HepG2 (cell line): ENCODE measurements around the gene PSMB10. TPM values are rescaled to one million over a fixed set of nuclear protein-coding genes. Genes with fewer than 3 reads are reported as not detected.

Experiments
- AKAP8 ChIP-seq: sonication (generic); formaldehyde crosslinking; IDR thresholded peaks from 2 replicates; pipeline ENCODE4 v1.5.1; 2020; ENCODE audit warnings: mild to moderate bottlenecking, missing genetic modification reagents
- ARHGAP35 ChIP-seq: sonication (generic); formaldehyde crosslinking; IDR thresholded peaks from 2 replicates; pipeline ENCODE4 v1.9.0; 2022; ENCODE audit warnings: mild to moderate bottlenecking, inconsistent platforms, moderate library complexity, missing genetic modification reagents, borderline replicate concordance
- ARNT ChIP-seq: fragments of 450-650 bp; IDR thresholded peaks from 2 replicates; pipeline ENCODE4 v1.6.1; 2017
- ELF3 ChIP-seq: IDR thresholded peaks from 2 replicates; pipeline ENCODE4 v1.6.1; 2016; ENCODE audit warnings: missing genetic modification reagents, missing compliant biosample characterization
- ETV5 ChIP-seq: IDR thresholded peaks from 2 replicates; pipeline ENCODE4 v1.6.1; 2018; ENCODE audit warnings: missing biosample characterization, missing genetic modification reagents, inconsistent platforms, borderline replicate concordance
- HIVEP1 ChIP-seq: sonication (generic); formaldehyde crosslinking; IDR thresholded peaks from 2 replicates; pipeline ENCODE4 v1.4.0; 2020; ENCODE audit warnings: mild to moderate bottlenecking, missing genetic modification reagents
- HMGA1 ChIP-seq: sonication (generic); formaldehyde crosslinking; conservative IDR thresholded peaks from 2 replicates; pipeline ENCODE4 v1.4.0; 2020; ENCODE audit warnings: missing genetic modification reagents
- MEIS2 ChIP-seq: sonication (generic); formaldehyde crosslinking; IDR thresholded peaks from 2 replicates; pipeline ENCODE4 v1.9.0; 2021; ENCODE audit warnings: mild to moderate bottlenecking, missing genetic modification reagents
- SP2 ChIP-seq: sonication (generic); formaldehyde crosslinking; IDR thresholded peaks from 2 replicates; pipeline ENCODE4 v1.5.1; 2020; ENCODE audit warnings: mild to moderate bottlenecking, missing genetic modification reagents
- ZNF138 ChIP-seq: sonication (generic); formaldehyde crosslinking; IDR thresholded peaks from 2 replicates; pipeline ENCODE4 v1.5.0; 2020; ENCODE audit warnings: mild to moderate bottlenecking, low read depth, missing genetic modification reagents
- ZNF329 ChIP-seq: sonication (generic); formaldehyde crosslinking; IDR thresholded peaks from 2 replicates; pipeline ENCODE4 v1.9.0; 2021; ENCODE audit warnings: low read depth, mild to moderate bottlenecking, missing genetic modification reagents
- ZNF619 ChIP-seq: sonication (generic); formaldehyde crosslinking; IDR thresholded peaks from 2 replicates; pipeline ENCODE4 v1.4.0; 2020; ENCODE audit warnings: mild to moderate bottlenecking, missing genetic modification reagents
- polyA plus RNA-seq, 8 experiments: library from polyadenylated mRNA; depleted of rRNA in 3 of 8; stranded (reverse) in 7 of 8; unstranded in 1 of 8; fragments of >200 nt; fragmentation: Illumina TruSeq in 4 of 8; extraction: Trizol in 4 of 8; gene quantifications; 2 replicates each; pipeline versions ENCODE4 v1.2.1 to v1.2.3, GENCODE V29; 2011 to 2016; ENCODE audit warnings: low read depth in 4 of 8, missing spikeins in 1 of 8, mixed read lengths in 1 of 8; ENCODE audit not compliant: insufficient read depth in 1 of 8
- total RNA-seq, 5 experiments: library from RNA; depleted of rRNA; stranded (reverse); fragments of >200 nt; fragmentation: Illumina TruSeq; extraction: Trizol; gene quantifications; 2 replicates each; pipeline ENCODE4 v1.2.3, GENCODE V29; 2016; ENCODE audit warnings: low read depth in 1 of 5
- TF ChIP-seq, protein P1 (sequence below): sonication (generic); formaldehyde crosslinking; IDR thresholded peaks from 2 replicates; pipeline ENCODE4 v1.5.0; 2020; ENCODE audit warnings: mild to moderate bottlenecking, missing genetic modification reagents
- TF ChIP-seq, protein P2 (sequence below): sonication (generic); formaldehyde crosslinking; IDR thresholded peaks from 2 replicates; pipeline ENCODE4 v1.4.0; 2020; ENCODE audit warnings: missing genetic modification reagents, borderline replicate concordance
- TF ChIP-seq, protein P3 (sequence below): sonication (generic); formaldehyde crosslinking; IDR thresholded peaks from 2 replicates; pipeline ENCODE4 v1.5.1; 2020; ENCODE audit warnings: mild to moderate bottlenecking, missing genetic modification reagents, borderline replicate concordance
- TF ChIP-seq, protein P4 (sequence below): sonication (generic); formaldehyde crosslinking; IDR thresholded peaks from 2 replicates; pipeline ENCODE4 v1.4.0; 2020; ENCODE audit warnings: mild to moderate bottlenecking, missing genetic modification reagents

PSMB10 gene
- total and polyA plus RNA-seq, 2 of the 13 experiments (the other 11 are each of a cell fraction or from before 2014, with no cell fraction given) = 12.7 to 65.9 TPM

DNA sequence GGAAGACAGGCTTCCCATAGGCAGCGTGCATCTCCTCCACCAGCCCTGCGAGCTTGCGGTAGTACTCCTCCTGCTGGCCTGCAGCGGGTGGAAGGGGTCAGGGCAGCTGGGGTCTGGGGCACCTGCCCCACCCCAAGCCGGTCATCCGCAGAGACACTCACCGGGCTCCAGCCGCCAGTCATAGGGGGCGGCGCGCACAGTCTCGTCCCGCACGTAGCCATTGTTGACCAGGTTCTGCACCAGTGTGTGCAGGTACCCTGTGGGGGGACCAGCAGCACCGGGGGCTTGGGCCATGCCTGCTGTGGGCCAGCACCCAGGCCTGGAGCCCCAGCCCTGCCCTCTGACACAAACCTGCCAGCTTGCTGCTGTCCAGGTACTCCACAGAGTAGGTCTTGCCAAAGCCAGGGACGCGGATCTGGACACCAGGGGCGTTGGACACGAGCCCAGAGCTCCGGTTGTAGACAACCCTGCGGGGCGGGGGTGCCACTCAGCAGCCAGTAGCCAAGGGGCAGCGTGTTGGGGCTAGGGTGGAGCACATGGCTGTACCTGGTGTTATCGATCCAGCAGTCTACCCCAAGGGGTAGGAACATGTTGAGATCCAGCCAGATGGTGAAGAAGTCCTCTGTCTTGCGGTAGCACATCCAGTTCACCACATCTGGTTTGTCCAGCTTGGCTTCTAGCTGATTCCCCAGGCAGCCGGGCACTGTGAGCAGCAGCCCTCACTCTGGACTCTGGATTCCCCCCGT lies 6.0 kb upstream of the PSMB10 start (continued):
- TF ChIP-seq, protein P1, sequence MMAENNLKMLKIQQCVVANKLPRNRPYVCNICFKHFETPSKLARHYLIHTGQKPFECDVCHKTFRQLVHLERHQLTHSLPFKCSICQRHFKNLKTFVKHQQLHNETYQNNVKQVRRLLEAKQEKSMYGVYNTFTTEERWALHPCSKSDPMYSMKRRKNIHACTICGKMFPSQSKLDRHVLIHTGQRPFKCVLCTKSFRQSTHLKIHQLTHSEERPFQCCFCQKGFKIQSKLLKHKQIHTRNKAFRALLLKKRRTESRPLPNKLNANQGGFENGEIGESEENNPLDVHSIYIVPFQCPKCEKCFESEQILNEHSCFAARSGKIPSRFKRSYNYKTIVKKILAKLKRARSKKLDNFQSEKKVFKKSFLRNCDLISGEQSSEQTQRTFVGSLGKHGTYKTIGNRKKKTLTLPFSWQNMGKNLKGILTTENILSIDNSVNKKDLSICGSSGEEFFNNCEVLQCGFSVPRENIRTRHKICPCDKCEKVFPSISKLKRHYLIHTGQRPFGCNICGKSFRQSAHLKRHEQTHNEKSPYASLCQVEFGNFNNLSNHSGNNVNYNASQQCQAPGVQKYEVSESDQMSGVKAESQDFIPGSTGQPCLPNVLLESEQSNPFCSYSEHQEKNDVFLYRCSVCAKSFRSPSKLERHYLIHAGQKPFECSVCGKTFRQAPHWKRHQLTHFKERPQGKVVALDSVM = no peak
- peak; percentile 22; the same call in 1 of the 2 replicates for TF ChIP-seq ETV5 (CRISPR knock-in tag)
- TF ChIP-seq AKAP8 = peak; percentile 50; the same call in 1 of the 2 replicates
- peak; percentile 6; the same call in 1 of the 2 replicates for TF ChIP-seq MEIS2 (CRISPR knock-in tag)
- TF ChIP-seq ARNT = no peak
- TF ChIP-seq, protein P2, sequence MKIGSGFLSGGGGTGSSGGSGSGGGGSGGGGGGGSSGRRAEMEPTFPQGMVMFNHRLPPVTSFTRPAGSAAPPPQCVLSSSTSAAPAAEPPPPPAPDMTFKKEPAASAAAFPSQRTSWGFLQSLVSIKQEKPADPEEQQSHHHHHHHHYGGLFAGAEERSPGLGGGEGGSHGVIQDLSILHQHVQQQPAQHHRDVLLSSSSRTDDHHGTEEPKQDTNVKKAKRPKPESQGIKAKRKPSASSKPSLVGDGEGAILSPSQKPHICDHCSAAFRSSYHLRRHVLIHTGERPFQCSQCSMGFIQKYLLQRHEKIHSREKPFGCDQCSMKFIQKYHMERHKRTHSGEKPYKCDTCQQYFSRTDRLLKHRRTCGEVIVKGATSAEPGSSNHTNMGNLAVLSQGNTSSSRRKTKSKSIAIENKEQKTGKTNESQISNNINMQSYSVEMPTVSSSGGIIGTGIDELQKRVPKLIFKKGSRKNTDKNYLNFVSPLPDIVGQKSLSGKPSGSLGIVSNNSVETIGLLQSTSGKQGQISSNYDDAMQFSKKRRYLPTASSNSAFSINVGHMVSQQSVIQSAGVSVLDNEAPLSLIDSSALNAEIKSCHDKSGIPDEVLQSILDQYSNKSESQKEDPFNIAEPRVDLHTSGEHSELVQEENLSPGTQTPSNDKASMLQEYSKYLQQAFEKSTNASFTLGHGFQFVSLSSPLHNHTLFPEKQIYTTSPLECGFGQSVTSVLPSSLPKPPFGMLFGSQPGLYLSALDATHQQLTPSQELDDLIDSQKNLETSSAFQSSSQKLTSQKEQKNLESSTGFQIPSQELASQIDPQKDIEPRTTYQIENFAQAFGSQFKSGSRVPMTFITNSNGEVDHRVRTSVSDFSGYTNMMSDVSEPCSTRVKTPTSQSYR = no peak
- TF ChIP-seq ELF3 (CRISPR knock-in tag) = peak; percentile 8; the same call in 1 of the 2 replicates
- peak; percentile 15 for TF ChIP-seq SP2 (CRISPR knock-in tag)
- TF ChIP-seq, protein P3, sequence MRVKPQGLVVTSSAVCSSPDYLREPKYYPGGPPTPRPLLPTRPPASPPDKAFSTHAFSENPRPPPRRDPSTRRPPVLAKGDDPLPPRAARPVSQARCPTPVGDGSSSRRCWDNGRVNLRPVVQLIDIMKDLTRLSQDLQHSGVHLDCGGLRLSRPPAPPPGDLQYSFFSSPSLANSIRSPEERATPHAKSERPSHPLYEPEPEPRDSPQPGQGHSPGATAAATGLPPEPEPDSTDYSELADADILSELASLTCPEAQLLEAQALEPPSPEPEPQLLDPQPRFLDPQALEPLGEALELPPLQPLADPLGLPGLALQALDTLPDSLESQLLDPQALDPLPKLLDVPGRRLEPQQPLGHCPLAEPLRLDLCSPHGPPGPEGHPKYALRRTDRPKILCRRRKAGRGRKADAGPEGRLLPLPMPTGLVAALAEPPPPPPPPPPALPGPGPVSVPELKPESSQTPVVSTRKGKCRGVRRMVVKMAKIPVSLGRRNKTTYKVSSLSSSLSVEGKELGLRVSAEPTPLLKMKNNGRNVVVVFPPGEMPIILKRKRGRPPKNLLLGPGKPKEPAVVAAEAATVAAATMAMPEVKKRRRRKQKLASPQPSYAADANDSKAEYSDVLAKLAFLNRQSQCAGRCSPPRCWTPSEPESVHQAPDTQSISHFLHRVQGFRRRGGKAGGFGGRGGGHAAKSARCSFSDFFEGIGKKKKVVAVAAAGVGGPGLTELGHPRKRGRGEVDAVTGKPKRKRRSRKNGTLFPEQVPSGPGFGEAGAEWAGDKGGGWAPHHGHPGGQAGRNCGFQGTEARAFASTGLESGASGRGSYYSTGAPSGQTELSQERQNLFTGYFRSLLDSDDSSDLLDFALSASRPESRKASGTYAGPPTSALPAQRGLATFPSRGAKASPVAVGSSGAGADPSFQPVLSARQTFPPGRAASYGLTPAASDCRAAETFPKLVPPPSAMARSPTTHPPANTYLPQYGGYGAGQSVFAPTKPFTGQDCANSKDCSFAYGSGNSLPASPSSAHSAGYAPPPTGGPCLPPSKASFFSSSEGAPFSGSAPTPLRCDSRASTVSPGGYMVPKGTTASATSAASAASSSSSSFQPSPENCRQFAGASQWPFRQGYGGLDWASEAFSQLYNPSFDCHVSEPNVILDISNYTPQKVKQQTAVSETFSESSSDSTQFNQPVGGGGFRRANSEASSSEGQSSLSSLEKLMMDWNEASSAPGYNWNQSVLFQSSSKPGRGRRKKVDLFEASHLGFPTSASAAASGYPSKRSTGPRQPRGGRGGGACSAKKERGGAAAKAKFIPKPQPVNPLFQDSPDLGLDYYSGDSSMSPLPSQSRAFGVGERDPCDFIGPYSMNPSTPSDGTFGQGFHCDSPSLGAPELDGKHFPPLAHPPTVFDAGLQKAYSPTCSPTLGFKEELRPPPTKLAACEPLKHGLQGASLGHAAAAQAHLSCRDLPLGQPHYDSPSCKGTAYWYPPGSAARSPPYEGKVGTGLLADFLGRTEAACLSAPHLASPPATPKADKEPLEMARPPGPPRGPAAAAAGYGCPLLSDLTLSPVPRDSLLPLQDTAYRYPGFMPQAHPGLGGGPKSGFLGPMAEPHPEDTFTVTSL (CRISPR knock-in tag) = no peak; the same call in 1 of the 2 replicates
- no peak for TF ChIP-seq HMGA1
- TF ChIP-seq ARHGAP35 (CRISPR knock-in tag) = 0 out of 2 replicates have a peak, but pooled peaks have one; percentile 18
- TF ChIP-seq, protein P4, sequence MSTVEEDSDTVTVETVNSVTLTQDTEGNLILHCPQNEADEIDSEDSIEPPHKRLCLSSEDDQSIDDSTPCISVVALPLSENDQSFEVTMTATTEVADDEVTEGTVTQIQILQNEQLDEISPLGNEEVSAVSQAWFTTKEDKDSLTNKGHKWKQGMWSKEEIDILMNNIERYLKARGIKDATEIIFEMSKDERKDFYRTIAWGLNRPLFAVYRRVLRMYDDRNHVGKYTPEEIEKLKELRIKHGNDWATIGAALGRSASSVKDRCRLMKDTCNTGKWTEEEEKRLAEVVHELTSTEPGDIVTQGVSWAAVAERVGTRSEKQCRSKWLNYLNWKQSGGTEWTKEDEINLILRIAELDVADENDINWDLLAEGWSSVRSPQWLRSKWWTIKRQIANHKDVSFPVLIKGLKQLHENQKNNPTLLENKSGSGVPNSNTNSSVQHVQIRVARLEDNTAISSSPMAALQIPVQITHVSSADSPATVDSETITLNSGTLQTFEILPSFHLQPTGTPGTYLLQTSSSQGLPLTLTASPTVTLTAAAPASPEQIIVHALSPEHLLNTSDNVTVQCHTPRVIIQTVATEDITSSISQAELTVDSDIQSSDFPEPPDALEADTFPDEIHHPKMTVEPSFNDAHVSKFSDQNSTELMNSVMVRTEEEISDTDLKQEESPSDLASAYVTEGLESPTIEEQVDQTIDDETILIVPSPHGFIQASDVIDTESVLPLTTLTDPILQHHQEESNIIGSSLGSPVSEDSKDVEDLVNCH (CRISPR knock-in tag) = 0 out of 2 replicates have a peak, but pooled peaks have one; percentile 66
- no peak for TF ChIP-seq HIVEP1
- TF ChIP-seq ZNF138 (CRISPR knock-in tag) = no peak
- peak; percentile 18; the same call in 1 of the 2 replicates for TF ChIP-seq ZNF329 (CRISPR knock-in tag)
- TF ChIP-seq ZNF619 (CRISPR knock-in tag) = 0 out of 2 replicates have a peak, but pooled peaks have one; percentile 51
